ENCODE data around the gene TRIM46. TPM values are rescaled to one million over a fixed set of nuclear protein-coding genes. Genes with fewer than 3 reads are reported as not detected.

Gene TRIM46
- total RNA-seq, 6 donors from 2014 or later: 0.30 to 0.64 (median 0.57) TPM; not detected in 3

GRCh38 chr1:155128755-155129473, 44.7 kb upstream of the TRIM46 start:
- Histone ChIP-seq H3K4me3 (peak overlapping the region; percentile 53 to 77 (median 60)), H3K27ac (peak overlapping the region; percentile 83 to 98 (median 98)), H3K9me3 (no peaks in the 10 kb centered on the region), H3K27me3 (peaks cover 0 to 5% (median 3%) of the 10 kb centered on the region in 4 donors), H3K36me3 (peaks cover 11 to 31% (median 24%) of the 10 kb centered on the region in 4 donors), H3K4me1 (peaks cover 52 to 87% (median 70%) of the 10 kb centered on the region in 4 donors)
- ATAC-seq (ENCODE audit: low FRiP score in 2 of 2): no peak
- DNase-seq: peak; percentile 54 to 59
- WGBS, 2 donors: 4 to 9% methylated on average over 11 to 13 of the region's 14 CpGs
- peak in 1 of 4 donors; percentile 54 for TF ChIP-seq POLR2A (IDR thresholded peaks at IDR 0.05)
- TF ChIP-seq EP300 (IDR thresholded peaks at IDR 0.05): peak in 1 of 4 donors; percentile 63
- TF ChIP-seq POLR2AphosphoS5 (IDR thresholded peaks at IDR 0.05): peak; percentile 76 to 86
- TF ChIP-seq CTCF (IDR thresholded peaks at IDR 0.05): no peak

- Histone ChIP-seq H3K27ac (peak overlapping the region; percentile 83 to 98 (median 98)), H3K4me3 (peak overlapping the region; percentile 53 to 77 (median 60)), H3K4me1 (peaks cover 49 to 86% (median 68%) of the 10 kb centered on the region in 4 donors), H3K27me3 (peaks cover 0 to 5% (median 3%) of the 10 kb centered on the region in 4 donors), H3K36me3 (peaks cover 15 to 41% (median 30%) of the 10 kb centered on the region in 4 donors), H3K9me3 (no peaks in the 10 kb centered on the region)
- DNase-seq: no peak
- no peak for ATAC-seq (ENCODE audit: low FRiP score in 2 of 2)
- 9 to 35% methylated on average over 2 to 5 of the region's 6 CpGs for WGBS, 2 donors
- TF ChIP-seq EP300 (IDR thresholded peaks at IDR 0.05): no peak
- TF ChIP-seq POLR2AphosphoS5 (IDR thresholded peaks at IDR 0.05): no peak
- TF ChIP-seq POLR2A (IDR thresholded peaks at IDR 0.05): no peak
- no peak for TF ChIP-seq CTCF (IDR thresholded peaks at IDR 0.05)
Observed at GRCh38 chr1:155130272-155131006, 43.2 kb upstream of the TRIM46 start.

DNA sequence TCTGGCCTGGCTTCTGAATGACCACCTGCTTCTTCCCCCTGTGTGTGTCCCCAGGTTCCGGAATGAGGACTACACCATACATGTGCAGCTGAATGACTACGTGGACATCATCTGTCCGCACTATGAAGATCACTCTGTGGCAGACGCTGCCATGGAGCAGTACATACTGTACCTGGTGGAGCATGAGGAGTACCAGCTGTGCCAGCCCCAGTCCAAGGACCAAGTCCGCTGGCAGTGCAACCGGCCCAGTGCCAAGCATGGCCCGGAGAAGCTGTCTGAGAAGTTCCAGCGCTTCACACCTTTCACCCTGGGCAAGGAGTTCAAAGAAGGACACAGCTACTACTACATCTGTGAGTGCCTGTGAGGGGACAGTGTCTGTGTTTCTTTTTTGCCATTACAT, 42.4 kb upstream of the TRIM46 start:
- H3K27ac ChIP-seq: peak overlapping the region; percentile 83 to 98 (median 98)
- WGBS, 2 donors: 53 to 56% methylated on average over 4 to 8 of the region's 8 CpGs
- H3K27me3 ChIP-seq: peaks cover 0 to 3% (median under 1%) of the 10 kb centered on the region in 4 donors
- H3K36me3 ChIP-seq: peaks cover 15 to 41% (median 30%) of the 10 kb centered on the region in 4 donors
- peak in 1 of 2 donors; percentile 59 for DNase-seq
- H3K4me1 ChIP-seq: peaks cover 41 to 78% (median 60%) of the 10 kb centered on the region in 4 donors
- no peaks in the 10 kb centered on the region for H3K9me3 ChIP-seq
- no peak for TF ChIP-seq CTCF (IDR thresholded peaks at IDR 0.05)
- no peak for TF ChIP-seq EP300 (IDR thresholded peaks at IDR 0.05)
- TF ChIP-seq POLR2AphosphoS5 (IDR thresholded peaks at IDR 0.05): peak in 1 of 2 donors; percentile 49
- TF ChIP-seq POLR2A (IDR thresholded peaks at IDR 0.05): peak in 1 of 4 donors; percentile 20
- peak overlapping the region in 3 of 4 donors; percentile 55 to 77 (median 66) for H3K4me3 ChIP-seq
- no peak for ATAC-seq (ENCODE audit: low FRiP score in 2 of 2)

GRCh38 chr1:155131856-155132255, 41.8 kb upstream of the TRIM46 start:
- ATAC-seq (ENCODE audit: low FRiP score in 2 of 2) (no peak), DNase-seq (no peak)
- peaks cover 15 to 41% (median 30%) of the 10 kb centered on the region in 4 donors for H3K36me3 ChIP-seq
- peaks cover 0 to 3% (median 0%) of the 10 kb centered on the region in 4 donors for H3K27me3 ChIP-seq
- TF ChIP-seq POLR2AphosphoS5 (IDR thresholded peaks at IDR 0.05): no peak
- TF ChIP-seq CTCF (IDR thresholded peaks at IDR 0.05): no peak
- no peak for TF ChIP-seq POLR2A (IDR thresholded peaks at IDR 0.05)
- TF ChIP-seq EP300 (IDR thresholded peaks at IDR 0.05): no peak
- peak overlapping the region in 2 of 4 donors; percentile 55 to 66 for H3K4me3 ChIP-seq
- peaks cover 38 to 77% (median 57%) of the 10 kb centered on the region in 4 donors for H3K4me1 ChIP-seq
- no peaks in the 10 kb centered on the region for H3K9me3 ChIP-seq
- H3K27ac ChIP-seq: peak overlapping the region; percentile 83 to 98 (median 98)
- WGBS, 2 donors: 40 to 42% methylated on average over 2 of the region's 2 CpGs
